SK-N-SH treated with all-trans-retinoic acid at 6 μM for 48 hours (cell line): ENCODE results near the gene PNMA8A.

Experiments
- ATAC-seq: fragments of 200-7000 bp; cut with Tn5 transposase; 3 replicates; pipeline ENCODE4 v1.9.1; 2020; ENCODE audit warnings: mild to moderate bottlenecking, moderate library complexity
- ARNTL ChIP-seq: fragments of 450-650 bp; formaldehyde crosslinking; IDR thresholded peaks from 2 replicates; pipeline ENCODE4 v1.5.0; 2020; ENCODE audit warnings: low read depth, mild to moderate bottlenecking, moderate library complexity, borderline replicate concordance
- BACH2 ChIP-seq: fragments of 250-450 bp; sonication (Bioruptor Pico); IDR thresholded peaks from 2 replicates; pipeline ENCODE4 v1.9.0; 2021; ENCODE audit warnings: mild to moderate bottlenecking, borderline replicate concordance
- CREB5 ChIP-seq: fragments of 250-450 bp; sonication (Bioruptor Pico); IDR thresholded peaks from 2 replicates; pipeline ENCODE4 v1.5.1; 2020; ENCODE audit warnings: low read depth, mild to moderate bottlenecking, moderate library complexity
- CSRNP3 ChIP-seq: fragments of 250-450 bp; sonication (Bioruptor Pico); IDR thresholded peaks from 2 replicates; pipeline ENCODE4 v1.5.1; 2021; ENCODE audit warnings: mild to moderate bottlenecking, moderate library complexity
- GLIS3 ChIP-seq: fragments of 250-450 bp; sonication (Bioruptor Pico); IDR thresholded peaks from 2 replicates; pipeline ENCODE4 v1.5.0; 2020; ENCODE audit warnings: mild to moderate bottlenecking, moderate library complexity
- ISL1 ChIP-seq: fragments of 250-450 bp; sonication (Bioruptor Pico); IDR thresholded peaks from 2 replicates; pipeline ENCODE4 v2.1.2; 2022; ENCODE audit warnings: mild to moderate bottlenecking, moderate library complexity
- OSR1 ChIP-seq: fragments of 250-450 bp; sonication (Bioruptor Pico); IDR thresholded peaks from 2 replicates; pipeline ENCODE4 v1.8.0; 2022; ENCODE audit warnings: moderate library complexity, mild to moderate bottlenecking, inconsistent platforms
- PATZ1 ChIP-seq: fragments of 250-450 bp; sonication (Bioruptor Pico); IDR thresholded peaks from 2 replicates; pipeline ENCODE4 v1.8.0; 2020; ENCODE audit warnings: mild to moderate bottlenecking, moderate library complexity, borderline replicate concordance
- PPARA ChIP-seq: fragments of 250-450 bp; sonication (Bioruptor Pico); IDR thresholded peaks from 2 replicates; pipeline ENCODE4 v1.5.0; 2020; ENCODE audit warnings: mild to moderate bottlenecking, borderline replicate concordance
- RARB ChIP-seq: fragments of 250-450 bp; sonication (Bioruptor Pico); IDR thresholded peaks from 2 replicates; pipeline ENCODE4 v1.8.0; 2021; ENCODE audit warnings: mild to moderate bottlenecking, moderate library complexity
- SNAI2 ChIP-seq: fragments of 250-450 bp; sonication (Bioruptor Pico); IDR thresholded peaks from 2 replicates; pipeline ENCODE4 v1.5.0; 2020; ENCODE audit warnings: mild to moderate bottlenecking, moderate library complexity
- TCF4 ChIP-seq: fragments of 250-450 bp; sonication (Bioruptor Pico); IDR thresholded peaks from 2 replicates; pipeline ENCODE4 v1.8.0; 2021; ENCODE audit warnings: mild to moderate bottlenecking, moderate library complexity, borderline replicate concordance
- TOX ChIP-seq: fragments of 250-450 bp; sonication (Bioruptor Pico); IDR thresholded peaks from 2 replicates; pipeline ENCODE4 v1.8.0; 2021; ENCODE audit warnings: mild to moderate bottlenecking, moderate library complexity, borderline replicate concordance
- ZNF70 ChIP-seq: fragments of 450-650 bp; formaldehyde crosslinking; IDR thresholded peaks from 2 replicates; pipeline ENCODE4 v1.5.0; 2020; ENCODE audit warnings: mild to moderate bottlenecking, moderate library complexity
- ZNF8 ChIP-seq: fragments of 450-650 bp; formaldehyde crosslinking; IDR thresholded peaks from 2 replicates; pipeline ENCODE4 v1.5.0; 2020; ENCODE audit warnings: mild to moderate bottlenecking, moderate library complexity
- TF ChIP-seq, protein P1 (sequence below): fragments of 250-450 bp; sonication (Bioruptor Pico); IDR thresholded peaks from 2 replicates; pipeline ENCODE4 v1.5.0; 2020; ENCODE audit warnings: mild to moderate bottlenecking, moderate library complexity

PNMA8A gene

DNA sequence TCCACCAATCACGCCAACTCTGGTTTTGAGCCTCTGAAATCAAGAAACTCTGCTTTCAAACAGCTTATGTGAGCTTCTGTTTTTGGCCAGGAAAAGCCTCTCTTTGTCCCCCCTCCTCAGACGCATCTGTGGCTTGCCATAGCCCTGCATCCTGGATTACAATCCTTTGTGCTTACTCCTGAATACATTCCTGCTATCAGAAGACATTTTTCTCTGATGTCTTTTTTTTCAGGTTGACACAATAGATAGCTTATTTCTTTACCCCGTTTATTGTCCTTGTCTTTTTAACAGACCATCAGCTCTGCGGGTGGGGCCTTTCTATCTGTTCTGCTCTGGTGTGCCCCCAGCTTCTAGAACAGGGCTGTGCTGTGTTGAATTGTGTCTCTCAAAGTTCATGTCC, 13.3 kb upstream of the PNMA8A start (continued):
- TF ChIP-seq, protein P1, sequence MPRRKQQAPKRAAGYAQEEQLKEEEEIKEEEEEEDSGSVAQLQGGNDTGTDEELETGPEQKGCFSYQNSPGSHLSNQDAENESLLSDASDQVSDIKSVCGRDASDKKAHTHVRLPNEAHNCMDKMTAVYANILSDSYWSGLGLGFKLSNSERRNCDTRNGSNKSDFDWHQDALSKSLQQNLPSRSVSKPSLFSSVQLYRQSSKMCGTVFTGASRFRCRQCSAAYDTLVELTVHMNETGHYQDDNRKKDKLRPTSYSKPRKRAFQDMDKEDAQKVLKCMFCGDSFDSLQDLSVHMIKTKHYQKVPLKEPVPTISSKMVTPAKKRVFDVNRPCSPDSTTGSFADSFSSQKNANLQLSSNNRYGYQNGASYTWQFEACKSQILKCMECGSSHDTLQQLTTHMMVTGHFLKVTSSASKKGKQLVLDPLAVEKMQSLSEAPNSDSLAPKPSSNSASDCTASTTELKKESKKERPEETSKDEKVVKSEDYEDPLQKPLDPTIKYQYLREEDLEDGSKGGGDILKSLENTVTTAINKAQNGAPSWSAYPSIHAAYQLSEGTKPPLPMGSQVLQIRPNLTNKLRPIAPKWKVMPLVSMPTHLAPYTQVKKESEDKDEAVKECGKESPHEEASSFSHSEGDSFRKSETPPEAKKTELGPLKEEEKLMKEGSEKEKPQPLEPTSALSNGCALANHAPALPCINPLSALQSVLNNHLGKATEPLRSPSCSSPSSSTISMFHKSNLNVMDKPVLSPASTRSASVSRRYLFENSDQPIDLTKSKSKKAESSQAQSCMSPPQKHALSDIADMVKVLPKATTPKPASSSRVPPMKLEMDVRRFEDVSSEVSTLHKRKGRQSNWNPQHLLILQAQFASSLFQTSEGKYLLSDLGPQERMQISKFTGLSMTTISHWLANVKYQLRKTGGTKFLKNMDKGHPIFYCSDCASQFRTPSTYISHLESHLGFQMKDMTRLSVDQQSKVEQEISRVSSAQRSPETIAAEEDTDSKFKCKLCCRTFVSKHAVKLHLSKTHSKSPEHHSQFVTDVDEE (CRISPR knock-in tag): no peak

DNA sequence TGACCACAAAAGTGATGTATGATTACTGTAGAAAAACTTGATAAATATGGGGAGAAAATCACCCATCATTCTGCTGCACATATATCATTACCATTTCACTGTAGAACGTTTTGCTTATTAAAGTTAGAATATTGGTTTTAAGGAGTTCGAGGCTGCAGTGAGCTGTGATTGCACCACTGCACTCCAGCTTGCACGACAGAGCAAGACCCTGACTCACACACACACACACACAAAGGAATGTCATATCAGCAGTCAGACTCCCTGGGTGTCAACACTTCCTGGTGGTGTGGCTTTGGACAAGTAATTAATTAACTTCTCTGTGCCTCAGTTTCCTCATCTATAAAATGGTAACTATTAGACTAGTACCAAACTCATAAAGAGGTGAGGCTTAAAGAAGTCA, 11.3 kb upstream of the PNMA8A start:
- no peak for TF ChIP-seq PATZ1 (CRISPR knock-in tag)
- TF ChIP-seq BACH2 (CRISPR knock-in tag): no peak
- no peak for TF ChIP-seq OSR1 (CRISPR knock-in tag)
- TF ChIP-seq ARNTL (CRISPR knock-in tag): no peak
- TF ChIP-seq ZNF70 (CRISPR knock-in tag): no peak
- no peak for TF ChIP-seq TCF4
- TF ChIP-seq ISL1 (CRISPR knock-in tag): no peak
- no peak for TF ChIP-seq TOX (CRISPR knock-in tag)
- no peak for TF ChIP-seq PPARA (CRISPR knock-in tag)
- no peak for TF ChIP-seq RARB
- no peak for TF ChIP-seq GLIS3 (CRISPR knock-in tag)
- no peak for TF ChIP-seq ZNF8 (CRISPR knock-in tag)
- TF ChIP-seq, protein P1 (CRISPR knock-in tag): no peak
- TF ChIP-seq CREB5 (CRISPR knock-in tag): no peak
- no peak for TF ChIP-seq CSRNP3 (CRISPR knock-in tag)
- no peak for ATAC-seq

GRCh38 chr19:46481947-46482346, 10.6 kb upstream of the PNMA8A start:
- no peak for TF ChIP-seq PATZ1 (CRISPR knock-in tag)
- no peak for TF ChIP-seq SNAI2 (CRISPR knock-in tag)
- TF ChIP-seq, all 23 proteins: peak for 0
- no peak for ATAC-seq
